Endometrial microvascular endothelial cells (primary cell): ENCODE data around the gene LARP7. TPM values are rescaled to one million over a fixed set of nuclear protein-coding genes. Genes with fewer than 3 reads are reported as not detected.
"Not testable (repeated sequence)": the region's sequence is repeated elsewhere in the genome, so short reads cannot be mapped to it uniquely, and the experiment has no call there.

ENCODE experiments used
- in situ Hi-C: cut with HindIII; loops from 2 replicates; pipeline ENCODE4 v1.10.0; 2017; ENCODE audit warnings: low sequenced_read_pairs, low pct_unique_long_range_greater_than_20kb; ENCODE audit errors: inconsistent ontology term
- total RNA-seq: library from RNA; depleted of rRNA; stranded (reverse); fragments of >200 nt; gene quantifications from one replicate; pipeline ENCODE4 v1.2.3, GENCODE V29; 2015; ENCODE audit errors: inconsistent ontology term

The LARP7 gene
- 14.7 TPM for total RNA-seq

GRCh38 chr4:112636688-112637551 lies at the start of gene LARP7, which contains the start of gene ZGRF1:
TSS of gene LARP7 (plus strand) at chr4:112637143. CDS start at chr4:112644670, 7,527 bp downstream.
TSS of gene ZGRF1 (minus strand) at chr4:112636909. CDS start at chr4:112633176, 3,733 bp downstream.
- in situ Hi-C loops: no loop called here

GRCh38 chr4:112589206-112589605 lies 47.7 kb upstream of the LARP7 start:
- in situ Hi-C loops: no loop called here

GRCh38 chr4:112591593-112591992 lies 45.4 kb upstream of the LARP7 start:
- in situ Hi-C loops: no loop called here

- in situ Hi-C loops: no loop called here
Measured at GRCh38 chr4:112592717-112593116, 44.2 kb upstream of the LARP7 start.

GRCh38 chr4:112593438-112594133 lies 43.4 kb upstream of the LARP7 start:
- in situ Hi-C loops: no loop called here

GRCh38 chr4:112594993-112595392 lies 42.0 kb upstream of the LARP7 start:
- in situ Hi-C loops: no loop called here

GRCh38 chr4:112604589-112604988 lies 32.4 kb upstream of the LARP7 start:
- in situ Hi-C loops: no loop called here

GRCh38 chr4:112612814-112613213 lies 24.1 kb upstream of the LARP7 start:
- in situ Hi-C loops: not testable (repeated sequence)

- in situ Hi-C loops: no loop called here
Measured at GRCh38 chr4:112616984-112617383, 20.0 kb upstream of the LARP7 start.

- in situ Hi-C loops: no loop called here
Measured at GRCh38 chr4:112626228-112626627, 10.7 kb upstream of the LARP7 start.

- in situ Hi-C loops: no loop called here
Measured at GRCh38 chr4:112633477-112634235, 3.3 kb upstream of the LARP7 start.

GRCh38 chr4:112637552-112637866 lies 566 bp downstream of the LARP7 start:
- in situ Hi-C loops: no loop called here

GRCh38 chr4:112642526-112642925 lies 5.6 kb downstream of the LARP7 start:
- in situ Hi-C loops: loop anchor here (10.0 kb wide), 1 partner anchor 72 kb away; no protein-coding TSS in a partner anchor

GRCh38 chr4:112644595-112645535 lies 7.9 kb downstream of the LARP7 start:
- in situ Hi-C loops: loop anchor here (10.0 kb wide), 1 partner anchor 70 kb away; no protein-coding TSS in a partner anchor

- in situ Hi-C loops: loop anchor here (10.0 kb wide), 1 partner anchor 69 kb away; no protein-coding TSS in a partner anchor
Measured at GRCh38 chr4:112645541-112646329, 8.8 kb downstream of the LARP7 start.

- in situ Hi-C loops: loop anchor here (10.0 kb wide), 1 partner anchor 68 kb away; no protein-coding TSS in a partner anchor
Measured at GRCh38 chr4:112646632-112647537, 9.9 kb downstream of the LARP7 start.
